Ishikawa (cell line): ENCODE results near the gene CAMSAP3.

Experiments
- CEBPB ChIP-seq: IDR thresholded peaks from 2 replicates; pipeline ENCODE4 v1.6.1; 2012
- CREB1 ChIP-seq: IDR thresholded peaks from 2 replicates; pipeline ENCODE4 v1.6.1; 2012; ENCODE audit warnings: low read depth
- EGR1 ChIP-seq: IDR thresholded peaks from 2 replicates; pipeline ENCODE4 v1.6.1; 2012
- EP300 ChIP-seq: IDR thresholded peaks from 2 replicates; pipeline ENCODE4 v1.6.1; 2012; ENCODE audit warnings: borderline replicate concordance
- FOXM1 ChIP-seq: IDR thresholded peaks from 2 replicates; pipeline ENCODE4 v1.6.1; 2012; ENCODE audit warnings: low read depth, borderline replicate concordance
- NFIC ChIP-seq: IDR thresholded peaks from 2 replicates; pipeline ENCODE4 v1.6.1; 2012
- RAD21 ChIP-seq: IDR thresholded peaks from 2 replicates; pipeline ENCODE4 v1.6.1; 2012; ENCODE audit warnings: low read depth
- REST ChIP-seq: IDR thresholded peaks from 2 replicates; pipeline ENCODE4 v1.6.1; 2012; ENCODE audit warnings: low read depth, mild to moderate bottlenecking
- TAF1 ChIP-seq: IDR thresholded peaks from 2 replicates; pipeline ENCODE4 v1.6.1; 2012; ENCODE audit warnings: low read depth, mild to moderate bottlenecking
- TCF12 ChIP-seq: IDR thresholded peaks from 2 replicates; pipeline ENCODE4 v1.6.1; 2012; ENCODE audit warnings: low read depth
- TEAD4 ChIP-seq: IDR thresholded peaks from 2 replicates; pipeline ENCODE4 v1.6.1; 2012
- YY1 ChIP-seq: IDR thresholded peaks from 2 replicates; pipeline ENCODE4 v1.6.1; 2012; ENCODE audit warnings: low read depth
- ZBTB7A ChIP-seq: IDR thresholded peaks from 2 replicates; pipeline ENCODE4 v1.6.1; 2012; ENCODE audit warnings: low read depth
- TF ChIP-seq, protein P1 (sequence below): IDR thresholded peaks from 2 replicates; pipeline ENCODE4 v1.6.1; 2012
- TF ChIP-seq, protein P2 (sequence below): IDR thresholded peaks from 2 replicates; pipeline ENCODE4 v1.6.1; 2012

Gene CAMSAP3

DNA sequence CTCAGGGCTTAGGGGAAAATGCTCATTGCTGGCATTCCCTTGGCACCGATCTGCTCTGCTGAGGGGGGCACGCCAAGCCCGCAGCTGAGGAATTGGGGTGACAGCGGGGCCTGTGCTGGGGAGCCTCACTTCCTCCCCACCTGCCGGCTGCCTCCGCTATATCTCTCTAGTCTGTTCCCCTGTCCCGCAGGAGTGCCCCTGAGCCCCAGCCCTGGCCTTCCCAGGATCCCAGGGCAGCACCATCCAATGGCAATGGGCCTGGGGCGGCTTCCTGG, 50.7 kb downstream of the CAMSAP3 start:
- no peak for TF ChIP-seq TCF12
- no peak for TF ChIP-seq CREB1
- TF ChIP-seq, protein P1, sequence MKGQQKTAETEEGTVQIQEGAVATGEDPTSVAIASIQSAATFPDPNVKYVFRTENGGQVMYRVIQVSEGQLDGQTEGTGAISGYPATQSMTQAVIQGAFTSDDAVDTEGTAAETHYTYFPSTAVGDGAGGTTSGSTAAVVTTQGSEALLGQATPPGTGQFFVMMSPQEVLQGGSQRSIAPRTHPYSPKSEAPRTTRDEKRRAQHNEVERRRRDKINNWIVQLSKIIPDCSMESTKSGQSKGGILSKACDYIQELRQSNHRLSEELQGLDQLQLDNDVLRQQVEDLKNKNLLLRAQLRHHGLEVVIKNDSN = no peak
- no peak for TF ChIP-seq EGR1
- TF ChIP-seq REST = no peak
- no peak for TF ChIP-seq FOXM1
- no peak for TF ChIP-seq CEBPB
- no peak for TF ChIP-seq NFIC
- TF ChIP-seq ZBTB7A = no peak

DNA sequence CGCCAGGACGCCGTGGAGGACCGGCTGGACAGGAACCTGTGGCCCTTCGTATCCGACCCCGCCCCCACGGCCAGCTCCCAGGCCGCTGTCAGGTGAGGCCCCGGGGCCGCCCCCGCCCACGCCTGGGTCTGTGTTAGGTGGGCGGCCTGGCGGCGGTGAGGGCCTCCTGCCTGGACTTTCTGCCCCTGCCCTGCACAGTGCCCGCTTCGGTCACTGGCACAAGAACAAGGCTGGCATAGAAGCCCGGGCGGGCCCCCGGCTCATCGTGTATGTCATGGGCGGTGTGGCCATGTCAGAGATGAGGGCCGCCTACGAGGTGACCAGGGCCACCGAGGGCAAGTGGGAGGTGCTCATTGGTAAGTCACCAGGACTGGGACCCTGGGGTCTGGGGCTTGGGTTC, 51.5 kb downstream of the CAMSAP3 start:
- TF ChIP-seq, protein P2, sequence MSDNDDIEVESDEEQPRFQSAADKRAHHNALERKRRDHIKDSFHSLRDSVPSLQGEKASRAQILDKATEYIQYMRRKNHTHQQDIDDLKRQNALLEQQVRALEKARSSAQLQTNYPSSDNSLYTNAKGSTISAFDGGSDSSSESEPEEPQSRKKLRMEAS = no peak
- TF ChIP-seq EP300 (no peak), TEAD4 (no peak), TAF1 (no peak), TCF12 (no peak), CREB1 (no peak), EGR1 (no peak), REST (no peak), ZBTB7A (no peak), NFIC (no peak), YY1 (no peak), CEBPB (no peak), FOXM1 (no peak), RAD21 (no peak)
- TF ChIP-seq, protein P1 = no peak

DNA sequence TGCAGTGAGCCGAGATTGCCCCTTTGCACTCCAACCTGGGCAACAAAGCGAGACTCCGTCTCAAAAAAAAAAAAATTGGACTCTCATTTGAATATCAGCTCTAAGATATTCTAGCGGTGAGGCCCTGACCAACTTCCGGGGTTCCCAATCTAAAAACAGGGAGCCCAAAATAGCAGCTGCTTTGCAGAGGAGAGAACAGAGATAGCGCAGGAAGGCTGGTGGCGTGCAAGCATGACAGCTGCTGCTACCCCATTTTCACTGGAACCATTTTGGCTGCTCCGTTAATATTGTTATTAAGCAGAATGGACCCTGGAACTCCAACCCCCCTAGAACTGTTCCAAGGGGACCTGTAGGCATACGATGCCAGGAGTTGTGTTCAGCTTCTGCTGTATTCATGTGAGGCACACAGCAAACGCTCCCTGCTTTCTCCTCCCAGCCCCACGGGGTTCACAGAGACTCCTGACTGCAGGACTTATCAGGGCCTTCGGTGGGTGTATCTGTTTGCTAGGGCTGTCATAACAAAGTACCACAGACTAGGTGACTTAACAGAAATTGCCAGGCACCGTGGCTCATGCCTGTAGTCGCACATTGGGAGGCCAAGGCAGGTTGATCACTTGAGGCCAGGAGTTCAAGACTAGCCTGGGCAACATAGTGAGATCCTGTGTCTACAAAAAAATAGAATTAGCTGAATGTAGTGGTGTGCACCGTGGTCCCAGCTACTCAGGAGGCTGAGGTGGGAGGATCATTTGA, 52.8 kb downstream of the CAMSAP3 start:
- no peak for TF ChIP-seq EP300
- TF ChIP-seq, protein P2 = no peak
- TF ChIP-seq YY1 = no peak
- no peak for TF ChIP-seq TAF1
- TF ChIP-seq REST = no peak
- TF ChIP-seq CREB1 = no peak
- TF ChIP-seq, protein P1 = no peak
- TF ChIP-seq CEBPB = no peak
- TF ChIP-seq NFIC = no peak
- no peak for TF ChIP-seq ZBTB7A

DNA sequence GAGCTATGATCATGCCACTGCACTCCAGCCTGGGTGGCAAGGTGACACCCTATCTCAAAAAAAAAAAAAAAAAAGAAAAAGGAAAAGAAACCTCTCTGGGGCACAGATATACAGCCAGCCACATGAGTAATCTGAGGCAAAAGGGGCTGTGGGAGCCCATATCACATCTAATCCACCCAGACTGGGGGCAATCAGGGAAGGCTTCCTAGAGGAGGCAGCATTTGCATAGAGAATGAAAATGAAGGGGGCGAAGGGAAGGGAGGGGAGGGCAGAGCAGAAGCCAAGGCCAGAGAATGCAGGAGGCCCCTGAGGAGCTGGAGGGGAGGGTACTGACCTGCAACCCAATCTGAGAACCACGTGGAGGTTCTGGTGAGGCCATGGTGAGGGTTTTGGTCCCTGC, 54.5 kb downstream of the CAMSAP3 start:
- no peak for TF ChIP-seq TAF1
- TF ChIP-seq YY1 = no peak
- no peak for TF ChIP-seq EGR1
- TF ChIP-seq NFIC = no peak
- no peak for TF ChIP-seq RAD21
- TF ChIP-seq TEAD4 = no peak
- TF ChIP-seq EP300 = no peak
